ENCODE data around the gene ASMTL. TPM values are rescaled to one million over a fixed set of nuclear protein-coding genes. Genes with fewer than 3 reads are reported as not detected.

Gene ASMTL
- total and polyA plus RNA-seq, 2 of the 13 experiments (the other 11 are each of a cell fraction or from before 2014, with no cell fraction given) = 5.6 to 16.3 TPM

DNA sequence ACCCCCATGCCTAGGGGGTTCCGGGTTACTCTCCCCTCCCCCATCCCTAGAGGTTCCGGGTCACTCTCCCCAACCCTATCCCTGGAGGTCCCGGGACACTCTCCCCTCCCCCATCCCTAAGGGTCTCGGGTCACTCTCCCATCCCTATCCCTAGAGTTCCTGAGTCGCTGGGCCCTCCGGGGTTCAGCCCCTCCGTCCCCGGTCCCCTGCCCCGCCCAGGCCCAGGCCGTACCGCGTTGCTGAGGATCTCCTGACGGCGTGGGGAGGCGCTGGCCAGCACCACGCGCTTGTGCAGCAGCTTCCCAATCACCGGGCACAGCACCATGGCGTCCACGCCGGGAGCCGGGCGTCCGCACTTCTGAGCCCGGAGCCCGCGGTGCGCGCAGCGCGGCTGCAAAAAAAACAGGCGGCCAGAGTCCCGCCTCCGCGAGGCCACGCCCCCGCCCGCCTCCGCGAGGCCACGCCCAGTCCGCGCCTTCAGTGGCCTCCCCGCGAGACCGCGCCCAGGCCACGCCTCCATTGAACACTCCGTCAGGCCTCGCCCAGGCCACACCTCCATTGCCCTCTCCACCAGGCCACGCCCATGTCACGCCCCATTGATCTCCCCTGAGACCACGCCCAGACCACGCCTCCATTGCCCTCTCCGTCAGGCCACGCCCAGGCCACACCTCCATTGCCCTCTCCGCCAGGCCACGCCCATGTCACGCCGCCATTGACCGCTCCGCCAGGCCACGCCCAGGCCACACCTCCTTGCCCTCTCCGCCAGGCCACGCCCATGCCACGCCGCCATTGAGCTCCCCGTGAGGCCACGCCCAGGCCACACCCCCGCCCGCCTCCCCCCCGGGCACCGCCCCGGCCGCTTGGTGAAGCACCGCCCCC, at the start of gene ASMTL (continued):
- TF ChIP-seq, protein P1, sequence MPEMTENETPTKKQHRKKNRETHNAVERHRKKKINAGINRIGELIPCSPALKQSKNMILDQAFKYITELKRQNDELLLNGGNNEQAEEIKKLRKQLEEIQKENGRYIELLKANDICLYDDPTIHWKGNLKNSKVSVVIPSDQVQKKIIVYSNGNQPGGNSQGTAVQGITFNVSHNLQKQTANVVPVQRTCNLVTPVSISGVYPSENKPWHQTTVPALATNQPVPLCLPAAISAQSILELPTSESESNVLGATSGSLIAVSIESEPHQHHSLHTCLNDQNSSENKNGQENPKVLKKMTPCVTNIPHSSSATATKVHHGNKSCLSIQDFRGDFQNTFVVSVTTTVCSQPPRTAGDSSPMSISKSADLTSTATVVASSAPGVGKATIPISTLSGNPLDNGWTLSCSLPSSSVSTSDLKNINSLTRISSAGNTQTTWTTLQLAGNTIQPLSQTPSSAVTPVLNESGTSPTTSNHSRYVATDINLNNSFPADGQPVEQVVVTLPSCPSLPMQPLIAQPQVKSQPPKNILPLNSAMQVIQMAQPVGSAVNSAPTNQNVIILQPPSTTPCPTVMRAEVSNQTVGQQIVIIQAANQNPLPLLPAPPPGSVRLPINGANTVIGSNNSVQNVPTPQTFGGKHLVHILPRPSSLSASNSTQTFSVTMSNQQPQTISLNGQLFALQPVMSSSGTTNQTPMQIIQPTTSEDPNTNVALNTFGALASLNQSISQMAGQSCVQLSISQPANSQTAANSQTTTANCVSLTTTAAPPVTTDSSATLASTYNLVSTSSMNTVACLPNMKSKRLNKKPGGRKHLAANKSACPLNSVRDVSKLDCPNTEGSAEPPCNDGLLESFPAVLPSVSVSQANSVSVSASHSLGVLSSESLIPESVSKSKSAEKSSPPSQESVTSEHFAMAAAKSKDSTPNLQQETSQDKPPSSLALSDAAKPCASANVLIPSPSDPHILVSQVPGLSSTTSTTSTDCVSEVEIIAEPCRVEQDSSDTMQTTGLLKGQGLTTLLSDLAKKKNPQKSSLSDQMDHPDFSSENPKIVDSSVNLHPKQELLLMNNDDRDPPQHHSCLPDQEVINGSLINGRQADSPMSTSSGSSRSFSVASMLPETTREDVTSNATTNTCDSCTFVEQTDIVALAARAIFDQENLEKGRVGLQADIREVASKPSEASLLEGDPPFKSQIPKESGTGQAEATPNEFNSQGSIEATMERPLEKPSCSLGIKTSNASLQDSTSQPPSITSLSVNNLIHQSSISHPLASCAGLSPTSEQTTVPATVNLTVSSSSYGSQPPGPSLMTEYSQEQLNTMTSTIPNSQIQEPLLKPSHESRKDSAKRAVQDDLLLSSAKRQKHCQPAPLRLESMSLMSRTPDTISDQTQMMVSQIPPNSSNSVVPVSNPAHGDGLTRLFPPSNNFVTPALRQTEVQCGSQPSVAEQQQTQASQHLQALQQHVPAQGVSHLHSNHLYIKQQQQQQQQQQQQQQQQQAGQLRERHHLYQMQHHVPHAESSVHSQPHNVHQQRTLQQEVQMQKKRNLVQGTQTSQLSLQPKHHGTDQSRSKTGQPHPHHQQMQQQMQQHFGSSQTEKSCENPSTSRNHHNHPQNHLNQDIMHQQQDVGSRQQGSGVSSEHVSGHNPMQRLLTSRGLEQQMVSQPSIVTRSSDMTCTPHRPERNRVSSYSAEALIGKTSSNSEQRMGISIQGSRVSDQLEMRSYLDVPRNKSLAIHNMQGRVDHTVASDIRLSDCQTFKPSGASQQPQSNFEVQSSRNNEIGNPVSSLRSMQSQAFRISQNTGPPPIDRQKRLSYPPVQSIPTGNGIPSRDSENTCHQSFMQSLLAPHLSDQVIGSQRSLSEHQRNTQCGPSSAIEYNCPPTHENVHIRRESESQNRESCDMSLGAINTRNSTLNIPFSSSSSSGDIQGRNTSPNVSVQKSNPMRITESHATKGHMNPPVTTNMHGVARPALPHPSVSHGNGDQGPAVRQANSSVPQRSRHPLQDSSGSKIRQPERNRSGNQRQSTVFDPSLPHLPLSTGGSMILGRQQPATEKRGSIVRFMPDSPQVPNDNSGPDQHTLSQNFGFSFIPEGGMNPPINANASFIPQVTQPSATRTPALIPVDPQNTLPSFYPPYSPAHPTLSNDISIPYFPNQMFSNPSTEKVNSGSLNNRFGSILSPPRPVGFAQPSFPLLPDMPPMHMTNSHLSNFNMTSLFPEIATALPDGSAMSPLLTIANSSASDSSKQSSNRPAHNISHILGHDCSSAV (CRISPR knock-in tag; IDR thresholded peaks at IDR 0.05; ENCODE audit: borderline replicate concordance) = no peak
- TF ChIP-seq ZNF891 (CRISPR knock-in tag; IDR thresholded peaks at IDR 0.05) = peak; percentile 57; the same call in 1 of the 2 replicates
- TF ChIP-seq BHLHE40 (IDR thresholded peaks at IDR 0.05; ENCODE audit: low read length) = peak; percentile 17; the same call in 1 of the 2 replicates
- TF ChIP-seq MXI1 (IDR thresholded peaks at IDR 0.05; ENCODE audit: borderline replicate concordance, low read depth, low read length) = peak; percentile 72; the same call in 1 of the 3 replicates
- 0 out of 2 replicates have a peak, but pooled peaks have one; percentile 25 for TF ChIP-seq ZFP36L1 (CRISPR knock-in tag; IDR thresholded peaks at IDR 0.05)
- TF ChIP-seq ZNF407 (CRISPR knock-in tag; IDR thresholded peaks at IDR 0.05; ENCODE audit: not compliant biosample characterization) = peak; percentile 70
- TF ChIP-seq AGO1 (IDR thresholded peaks at IDR 0.05; ENCODE audit: low read depth, low read length, poor library complexity, severe bottlenecking) = no peak
- TF ChIP-seq ZNF749 (CRISPR knock-in tag; IDR thresholded peaks at IDR 0.05; ENCODE audit: borderline replicate concordance) = peak; percentile 35; the same call in 1 of the 2 replicates
- TF ChIP-seq POLR2G (IDR thresholded peaks at IDR 0.05; ENCODE audit: low read depth, low read length) = peak; percentile 89
- TF ChIP-seq ZNF543 (CRISPR knock-in tag; IDR thresholded peaks at IDR 0.05) = no peak
- no peak for TF ChIP-seq LCORL (IDR thresholded peaks at IDR 0.05)
- TF ChIP-seq LCORL (CRISPR knock-in tag; IDR thresholded peaks at IDR 0.05) = 0 out of 2 replicates have a peak, but pooled peaks have one; percentile 62
